ENCODE results near the gene ACAA1.
"Not testable (repeated sequence)": the region's sequence is repeated elsewhere in the genome, so short reads cannot be mapped to it uniquely, and the experiment has no call there.

ACAA1 gene

DNA sequence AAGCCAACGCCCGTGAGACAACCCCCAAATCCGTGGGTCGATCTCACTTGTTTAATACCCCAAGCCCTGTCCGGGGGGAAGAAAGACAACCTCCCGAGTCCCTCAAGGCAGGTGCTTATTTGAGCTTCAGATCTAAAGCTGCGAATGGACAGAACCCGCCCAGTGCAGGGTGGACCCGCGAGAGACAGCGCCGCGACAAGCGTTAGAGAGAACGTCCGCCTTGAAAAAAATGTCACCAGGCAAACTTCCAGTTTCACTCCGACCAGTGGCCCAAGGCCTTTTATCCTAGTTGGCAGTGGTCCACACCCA, 27.7 kb upstream of the ACAA1 start:
- Histone ChIP-seq H3K9ac (ENCODE audit: low read depth, low read length) (peak overlapping the region; percentile 88), H3K36me3 (ENCODE audit: insufficient read depth, low read length) (no peaks in the 10 kb centered on the region), H3K9me3 (replicated peaks; ENCODE audit: low read length) (no peaks in the 10 kb centered on the region), H3K27me3 (ENCODE audit: control insufficient read depth, insufficient read depth, low read length) (no peaks in the 10 kb centered on the region), H3K4me3 (ENCODE audit: low read length) (peak overlapping the region; percentile 76), H3K4me2 (ENCODE audit: low read length) (peak overlapping the region; percentile 84), H3K4me1 (ENCODE audit: control insufficient read depth, insufficient read depth, low read length) (peaks cover 33% of the 10 kb centered on the region)

DNA sequence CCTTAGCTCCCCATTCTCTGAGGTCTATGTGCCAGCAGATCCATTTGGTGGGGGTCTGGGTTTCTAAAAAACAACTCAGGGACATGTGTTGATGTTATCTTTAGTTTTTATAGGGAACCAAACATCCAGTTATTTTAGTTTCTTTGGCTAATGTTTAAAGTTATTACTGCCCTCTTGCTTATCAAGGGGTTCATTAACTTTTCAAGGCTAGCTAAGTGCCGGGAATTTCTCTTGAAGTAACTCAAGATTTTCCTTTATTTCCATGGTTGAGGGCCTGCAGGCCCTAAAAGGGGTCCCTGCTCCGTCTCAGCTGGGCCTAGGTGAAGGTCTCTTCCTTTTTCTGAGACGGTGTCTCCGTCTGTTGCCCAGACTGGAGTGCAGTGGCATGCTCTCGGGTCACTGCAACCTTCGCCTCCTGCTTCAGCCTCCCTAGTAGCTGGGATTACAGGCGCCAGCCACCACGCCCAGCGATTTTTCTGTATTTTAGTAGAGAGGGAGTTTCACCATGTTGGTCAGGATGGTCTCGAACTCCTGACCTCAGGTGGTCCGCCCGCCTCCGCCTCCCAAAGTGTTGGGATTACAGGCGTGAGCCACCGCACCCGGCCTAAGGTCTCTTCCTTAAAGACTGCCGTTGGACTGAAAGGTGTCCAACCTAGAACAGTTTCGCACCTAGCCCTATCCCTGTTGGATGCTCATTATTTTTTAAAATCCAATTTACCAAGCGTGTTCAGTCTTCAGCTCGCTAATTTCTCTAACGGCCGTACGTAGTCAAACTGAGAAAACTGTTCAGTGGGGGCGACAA, 27.1 kb upstream of the ACAA1 start:
- H3K9me3 ChIP-seq (replicated peaks; ENCODE audit: low read length), result no peaks in the 10 kb centered on the region
- H3K4me1 ChIP-seq (ENCODE audit: control insufficient read depth, insufficient read depth, low read length), result peaks cover 27% of the 10 kb centered on the region
- H3K4me3 ChIP-seq (ENCODE audit: low read length), result peak overlapping the region; percentile 76
- no peaks in the 10 kb centered on the region for H3K27me3 ChIP-seq (ENCODE audit: control insufficient read depth, insufficient read depth, low read length)
- H3K4me2 ChIP-seq (ENCODE audit: low read length), result peak overlapping the region; percentile 84
- no peaks in the 10 kb centered on the region for H3K36me3 ChIP-seq (ENCODE audit: insufficient read depth, low read length)
- peak overlapping the region; percentile 88 for H3K9ac ChIP-seq (ENCODE audit: low read depth, low read length)

- H3K36me3 ChIP-seq (ENCODE audit: insufficient read depth, low read length), result no peaks in the 10 kb centered on the region
- H3K27me3 ChIP-seq (ENCODE audit: control insufficient read depth, insufficient read depth, low read length), result no peaks in the 10 kb centered on the region
- H3K4me1 ChIP-seq (ENCODE audit: control insufficient read depth, insufficient read depth, low read length), result peaks cover 21% of the 10 kb centered on the region
- H3K4me3 ChIP-seq (ENCODE audit: low read length), result no peak overlapping the region
- no peak overlapping the region for H3K4me2 ChIP-seq (ENCODE audit: low read length)
- H3K9me3 ChIP-seq (replicated peaks; ENCODE audit: low read length), result no peaks in the 10 kb centered on the region
- H3K9ac ChIP-seq (ENCODE audit: low read depth, low read length), result no peak overlapping the region
Observed at GRCh38 chr3:38163117-38163840, 26.4 kb upstream of the ACAA1 start.

- not testable (repeated sequence) for H3K36me3 ChIP-seq (ENCODE audit: insufficient read depth, low read length); H3K4me2 ChIP-seq (ENCODE audit: low read length); H3K9me3 ChIP-seq (replicated peaks; ENCODE audit: low read length); H3K27me3 ChIP-seq (ENCODE audit: control insufficient read depth, insufficient read depth, low read length); H3K4me1 ChIP-seq (ENCODE audit: control insufficient read depth, insufficient read depth, low read length); H3K4me3 ChIP-seq (ENCODE audit: low read length); H3K9ac ChIP-seq (ENCODE audit: low read depth, low read length)
Observed at GRCh38 chr3:38160704-38161103, 23.8 kb upstream of the ACAA1 start.

- Histone ChIP-seq H3K27me3 (ENCODE audit: control insufficient read depth, insufficient read depth, low read length) (no peaks in the 10 kb centered on the region), H3K9me3 (replicated peaks; ENCODE audit: low read length) (no peaks in the 10 kb centered on the region), H3K4me2 (ENCODE audit: low read length) (no peak overlapping the region), H3K36me3 (ENCODE audit: insufficient read depth, low read length) (no peaks in the 10 kb centered on the region), H3K9ac (ENCODE audit: low read depth, low read length) (no peak overlapping the region), H3K4me1 (ENCODE audit: control insufficient read depth, insufficient read depth, low read length) (peaks cover 9% of the 10 kb centered on the region), H3K4me3 (ENCODE audit: low read length) (no peak overlapping the region)
Observed at GRCh38 chr3:38158472-38158871, 21.5 kb upstream of the ACAA1 start.

- Histone ChIP-seq H3K27me3 (ENCODE audit: control insufficient read depth, insufficient read depth, low read length) (no peaks in the 10 kb centered on the region), H3K4me3 (ENCODE audit: low read length) (no peak overlapping the region), H3K4me1 (ENCODE audit: control insufficient read depth, insufficient read depth, low read length) (peaks cover 9% of the 10 kb centered on the region), H3K4me2 (ENCODE audit: low read length) (no peak overlapping the region), H3K36me3 (ENCODE audit: insufficient read depth, low read length) (no peaks in the 10 kb centered on the region), H3K9me3 (replicated peaks; ENCODE audit: low read length) (no peaks in the 10 kb centered on the region), H3K9ac (ENCODE audit: low read depth, low read length) (no peak overlapping the region)
Observed at GRCh38 chr3:38157595-38157994, 20.7 kb upstream of the ACAA1 start.

DNA sequence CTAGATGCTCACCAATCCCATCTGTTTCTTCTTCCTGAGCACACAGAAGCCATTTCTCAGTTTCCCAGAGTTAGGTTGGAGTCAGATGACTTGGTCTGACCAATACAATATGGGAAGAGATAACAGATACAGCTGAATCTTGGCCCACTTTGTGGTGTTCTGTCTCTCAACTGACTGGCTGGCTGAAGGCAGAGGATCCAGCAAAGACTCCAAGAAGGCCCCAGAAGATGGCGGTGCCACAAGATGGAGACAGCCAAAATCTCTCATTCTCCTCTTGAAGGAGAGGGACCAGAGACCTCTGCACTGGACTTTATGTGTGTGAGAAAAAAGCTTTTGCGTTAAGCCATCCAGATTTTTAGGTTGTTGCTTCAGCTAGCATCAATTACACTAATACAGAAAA, 20.2 kb upstream of the ACAA1 start:
- Histone ChIP-seq H3K4me1 (ENCODE audit: control insufficient read depth, insufficient read depth, low read length) (peaks cover 9% of the 10 kb centered on the region), H3K36me3 (ENCODE audit: insufficient read depth, low read length) (no peaks in the 10 kb centered on the region), H3K9me3 (replicated peaks; ENCODE audit: low read length) (no peaks in the 10 kb centered on the region), H3K4me3 (ENCODE audit: low read length) (no peak overlapping the region), H3K4me2 (ENCODE audit: low read length) (no peak overlapping the region), H3K9ac (ENCODE audit: low read depth, low read length) (no peak overlapping the region), H3K27me3 (ENCODE audit: control insufficient read depth, insufficient read depth, low read length) (no peaks in the 10 kb centered on the region)

DNA sequence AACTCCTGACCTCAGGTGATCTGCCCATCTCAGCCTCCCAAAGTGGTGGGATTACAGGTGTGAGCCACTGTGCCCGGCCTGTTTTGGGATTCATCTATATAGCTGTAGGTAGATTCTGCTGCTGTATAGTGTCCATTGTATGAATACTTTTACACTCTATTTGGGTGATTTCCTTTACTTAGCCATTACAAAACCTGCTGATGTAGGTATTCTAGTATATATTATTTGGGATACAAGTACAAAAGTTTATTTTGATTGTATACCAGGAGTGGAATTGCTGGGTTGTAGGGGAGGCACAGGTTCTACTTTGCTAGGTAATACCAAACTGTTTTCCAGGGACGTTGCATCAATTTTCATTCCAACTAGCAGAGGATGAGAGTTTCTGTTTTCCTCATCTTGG, 18.9 kb upstream of the ACAA1 start:
- Histone ChIP-seq H3K27me3 (ENCODE audit: control insufficient read depth, insufficient read depth, low read length) (no peaks in the 10 kb centered on the region), H3K36me3 (ENCODE audit: insufficient read depth, low read length) (no peaks in the 10 kb centered on the region), H3K4me3 (ENCODE audit: low read length) (no peak overlapping the region), H3K9me3 (replicated peaks; ENCODE audit: low read length) (no peaks in the 10 kb centered on the region), H3K4me1 (ENCODE audit: control insufficient read depth, insufficient read depth, low read length) (peaks cover 15% of the 10 kb centered on the region), H3K4me2 (ENCODE audit: low read length) (no peak overlapping the region), H3K9ac (ENCODE audit: low read depth, low read length) (no peak overlapping the region)

DNA sequence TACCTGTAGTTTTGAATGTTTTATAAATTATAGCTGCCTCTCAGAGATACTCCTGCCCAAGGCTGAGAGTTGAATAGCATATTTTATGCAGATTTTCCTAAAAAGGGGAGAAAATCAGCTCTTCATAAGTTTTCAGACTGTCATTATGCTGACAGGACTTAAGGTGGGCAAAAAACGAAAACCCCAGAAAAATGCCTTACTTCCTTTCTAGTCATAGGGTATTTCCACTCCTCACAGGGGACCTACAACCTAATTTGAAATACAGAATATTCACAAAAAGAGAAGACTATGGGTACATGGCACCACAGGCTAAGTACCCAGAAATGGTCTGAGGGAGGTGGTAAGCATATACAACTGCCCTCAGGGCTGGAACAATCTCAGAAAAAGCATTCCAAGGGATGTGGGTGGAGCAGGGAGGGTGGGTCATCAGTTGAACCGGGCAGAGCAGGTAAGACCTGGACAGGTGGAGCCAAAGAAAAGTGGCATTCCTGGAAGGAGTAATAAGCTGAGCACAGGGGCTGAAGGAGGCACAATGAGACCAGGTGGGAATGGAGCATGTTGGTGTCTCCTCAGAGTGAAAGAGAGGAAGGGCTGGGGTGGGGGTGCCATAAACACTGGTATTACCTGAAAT, 17.8 kb upstream of the ACAA1 start:
- Histone ChIP-seq H3K27me3 (ENCODE audit: control insufficient read depth, insufficient read depth, low read length) (no peaks in the 10 kb centered on the region), H3K4me2 (ENCODE audit: low read length) (no peak overlapping the region), H3K9ac (ENCODE audit: low read depth, low read length) (no peak overlapping the region), H3K9me3 (replicated peaks; ENCODE audit: low read length) (no peaks in the 10 kb centered on the region), H3K36me3 (ENCODE audit: insufficient read depth, low read length) (no peaks in the 10 kb centered on the region), H3K4me1 (ENCODE audit: control insufficient read depth, insufficient read depth, low read length) (peaks cover 15% of the 10 kb centered on the region), H3K4me3 (ENCODE audit: low read length) (no peak overlapping the region)

- Histone ChIP-seq H3K4me3 (ENCODE audit: low read length) (no peak overlapping the region), H3K27me3 (ENCODE audit: control insufficient read depth, insufficient read depth, low read length) (no peaks in the 10 kb centered on the region), H3K36me3 (ENCODE audit: insufficient read depth, low read length) (no peaks in the 10 kb centered on the region), H3K4me2 (ENCODE audit: low read length) (no peak overlapping the region), H3K4me1 (ENCODE audit: control insufficient read depth, insufficient read depth, low read length) (peaks cover 15% of the 10 kb centered on the region), H3K9me3 (replicated peaks; ENCODE audit: low read length) (no peaks in the 10 kb centered on the region), H3K9ac (ENCODE audit: low read depth, low read length) (no peak overlapping the region)
Observed at GRCh38 chr3:38154033-38154494, 17.1 kb upstream of the ACAA1 start.

DNA sequence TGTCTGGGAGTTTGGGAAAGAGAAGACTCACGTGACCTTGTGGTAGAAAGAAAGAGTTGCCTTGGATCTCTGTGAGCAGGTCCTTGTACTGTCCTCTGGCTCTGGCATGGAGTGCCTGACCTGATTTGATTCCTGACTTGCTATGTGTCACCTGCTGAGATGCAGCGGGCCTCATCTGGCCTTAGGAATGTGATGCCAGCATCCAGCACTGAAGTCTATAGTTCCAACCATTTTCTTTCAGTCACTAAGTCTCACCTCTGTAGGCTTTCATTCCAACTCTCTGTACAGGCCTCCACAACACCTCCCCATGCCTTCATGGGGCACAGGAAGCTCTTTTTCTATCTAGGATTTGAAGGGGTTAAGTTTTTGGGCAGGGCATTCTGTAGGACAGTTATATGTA, 16.3 kb upstream of the ACAA1 start:
- no peak overlapping the region for H3K9ac ChIP-seq (ENCODE audit: low read depth, low read length)
- no peak overlapping the region for H3K4me3 ChIP-seq (ENCODE audit: low read length)
- no peaks in the 10 kb centered on the region for H3K36me3 ChIP-seq (ENCODE audit: insufficient read depth, low read length)
- H3K9me3 ChIP-seq (replicated peaks; ENCODE audit: low read length), result no peaks in the 10 kb centered on the region
- H3K27me3 ChIP-seq (ENCODE audit: control insufficient read depth, insufficient read depth, low read length), result no peaks in the 10 kb centered on the region
- no peak overlapping the region for H3K4me2 ChIP-seq (ENCODE audit: low read length)
- peaks cover 15% of the 10 kb centered on the region for H3K4me1 ChIP-seq (ENCODE audit: control insufficient read depth, insufficient read depth, low read length)
